GM21717 (cell line): ENCODE results near the gene MAPKAP1.

Source experiments
- ATAC-seq: cut with Tn5 transposase; IDR thresholded peaks from one replicate; pipeline ENCODE4 v1.9.1; 2021; ENCODE audit warnings: mild to moderate bottlenecking, moderate library complexity; ENCODE audit not compliant: unreplicated experiment

MAPKAP1 gene

DNA sequence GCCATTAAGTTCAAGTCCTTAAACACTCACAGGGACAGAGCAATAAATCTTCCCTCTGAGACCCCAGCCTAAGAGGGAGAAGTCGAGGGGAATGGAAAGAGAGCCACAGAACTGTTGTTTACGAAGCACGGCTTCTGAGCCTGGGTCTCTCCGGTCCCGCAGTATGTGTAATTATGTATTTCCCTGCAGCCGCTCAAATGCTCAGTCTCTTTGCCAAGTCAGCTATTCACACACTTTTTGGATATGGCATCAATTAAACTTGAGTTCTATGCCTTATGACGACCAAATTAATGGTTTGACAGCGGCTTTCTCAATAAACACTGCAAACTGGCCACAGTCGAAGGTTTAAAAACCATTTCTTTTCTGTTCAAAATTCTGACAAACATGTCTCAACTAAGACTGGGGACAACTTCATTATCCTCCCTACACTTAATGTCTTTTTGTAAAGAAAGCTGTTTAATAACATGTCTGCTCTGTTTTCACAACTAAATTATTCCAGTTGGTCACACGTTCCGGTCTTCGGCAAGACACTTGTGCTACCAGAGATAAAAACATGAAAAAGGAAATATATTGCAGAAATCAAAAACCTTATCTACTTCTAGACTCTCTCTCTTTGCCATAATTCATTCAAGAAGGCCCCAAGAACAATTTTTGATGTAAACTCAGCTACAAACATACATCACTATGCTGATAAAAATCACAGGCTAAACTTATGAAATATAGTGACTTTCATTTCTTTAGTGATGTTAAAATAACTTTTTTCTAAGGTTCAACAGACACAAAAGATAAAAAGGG lies 242.2 kb downstream of the MAPKAP1 start:
- no peak for ATAC-seq

DNA sequence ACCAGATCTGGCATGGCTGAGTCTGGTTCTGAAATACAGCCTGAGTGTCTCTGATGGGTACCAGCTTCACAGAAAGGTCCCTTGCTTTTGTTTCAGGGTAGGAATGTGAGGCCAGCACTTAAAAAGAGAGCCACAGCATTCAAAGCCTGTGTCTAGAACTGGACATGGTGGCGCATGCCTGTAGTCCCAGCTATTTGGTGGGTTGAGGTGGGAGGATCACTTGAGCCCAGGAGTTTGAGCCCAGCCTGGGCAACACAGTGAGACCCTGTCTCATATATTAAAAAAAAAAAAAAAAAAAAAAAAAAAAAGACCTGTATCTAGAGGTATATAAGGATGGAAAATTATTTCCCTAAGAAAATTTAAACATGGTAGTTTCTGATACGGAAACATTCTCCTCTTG lies 243.1 kb downstream of the MAPKAP1 start:
- ATAC-seq: no peak

DNA sequence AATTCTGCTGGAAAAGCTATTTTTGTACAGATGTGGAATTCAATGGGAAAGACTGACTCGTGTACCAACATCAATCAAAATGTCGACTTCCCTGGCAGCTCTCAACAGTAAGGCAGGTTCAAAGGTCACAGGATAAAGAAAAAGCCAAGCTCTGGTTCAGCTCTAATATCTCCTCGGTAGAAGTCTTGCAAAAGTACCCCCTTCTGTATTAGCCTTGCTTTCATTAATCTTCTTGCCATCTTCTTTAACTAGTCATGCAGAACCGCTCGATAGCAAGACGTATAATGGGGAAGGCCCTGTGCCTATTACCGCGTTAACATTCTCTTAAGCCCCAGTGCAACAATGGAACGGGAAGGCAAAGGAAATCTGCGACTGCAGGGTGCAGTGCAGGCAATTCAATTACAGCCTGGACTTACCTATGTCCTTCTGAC lies 244.1 kb downstream of the MAPKAP1 start:
- ATAC-seq: no peak

DNA sequence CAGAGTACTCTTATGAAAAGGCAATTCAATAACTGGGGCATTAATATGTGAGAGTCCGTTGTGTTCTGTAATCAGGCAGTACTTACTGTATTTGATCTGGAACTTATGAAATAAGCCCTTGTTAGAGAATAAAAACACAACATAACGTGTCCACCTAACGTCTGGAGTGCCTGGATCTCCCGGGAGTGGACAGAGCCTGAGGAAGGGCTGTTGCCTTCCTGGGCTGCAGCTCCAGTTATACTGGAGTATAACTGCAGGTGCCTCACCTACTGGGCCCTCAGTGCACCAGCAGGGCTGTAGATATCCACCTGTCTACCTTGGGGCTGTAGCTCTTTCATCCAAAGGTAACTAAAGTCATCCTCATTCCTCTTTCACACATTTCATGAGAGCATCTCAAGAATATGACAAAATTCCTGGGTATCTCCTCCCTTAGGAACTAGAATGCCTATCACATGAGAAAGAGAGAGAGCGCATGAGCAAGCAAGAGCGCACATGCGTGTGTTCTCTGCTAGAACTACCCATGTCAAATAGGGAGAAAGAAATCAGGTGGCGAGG lies 245.3 kb downstream of the MAPKAP1 start:
- ATAC-seq: no peak

DNA sequence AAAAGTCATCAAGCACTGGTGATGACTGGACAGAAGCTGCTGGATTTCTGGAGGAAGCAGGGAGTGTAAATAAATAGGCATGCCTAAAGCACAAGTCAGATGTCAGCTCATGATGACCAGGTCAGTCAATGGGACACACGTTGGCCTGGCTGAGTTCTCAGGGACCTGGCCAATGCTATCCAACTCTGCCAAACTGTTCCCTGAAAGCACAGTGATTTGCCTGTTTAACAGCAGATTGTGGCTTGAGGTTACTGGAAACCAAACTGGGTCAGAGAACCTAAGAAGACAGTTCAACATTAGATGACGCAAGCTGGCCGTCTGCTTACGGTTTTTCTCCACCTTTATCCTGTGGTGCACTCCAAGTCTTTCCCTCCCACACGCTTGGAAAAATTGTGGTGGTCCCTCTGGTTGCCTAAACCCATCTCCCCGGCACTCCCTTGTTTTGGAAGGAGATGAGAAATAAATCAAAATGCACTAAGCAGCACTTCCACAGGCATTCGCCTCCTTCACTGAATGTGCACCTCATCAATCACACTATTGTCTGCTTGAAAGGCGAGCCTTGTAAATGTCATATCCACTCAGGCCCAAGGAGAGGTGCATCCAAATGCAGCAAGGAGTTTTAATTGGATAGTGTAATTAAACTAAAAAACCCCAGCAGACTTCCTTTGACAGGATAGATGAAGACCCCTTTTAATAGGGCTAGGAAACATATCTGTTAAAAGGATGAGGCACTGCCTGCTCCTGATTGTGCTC lies 245.9 kb downstream of the MAPKAP1 start:
- ATAC-seq: no peak

DNA sequence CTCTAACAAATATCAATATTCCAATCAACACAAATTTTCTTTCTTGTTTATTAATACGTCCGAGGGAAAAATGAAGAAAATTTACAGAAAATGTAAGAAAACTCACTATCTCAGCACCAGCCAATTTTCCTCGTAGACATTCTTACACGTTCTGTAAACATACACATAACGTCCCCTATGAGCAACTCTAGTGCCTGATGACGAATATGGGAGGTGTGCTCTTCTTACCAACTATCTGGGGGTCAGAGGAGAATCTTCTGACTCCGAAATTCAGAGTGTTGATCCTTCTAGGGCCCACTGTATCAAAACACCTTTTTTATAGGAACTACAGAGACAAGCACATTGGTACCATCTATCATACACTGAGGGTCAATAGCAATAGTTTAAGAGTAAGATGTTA lies 246.7 kb downstream of the MAPKAP1 start:
- ATAC-seq: no peak

DNA sequence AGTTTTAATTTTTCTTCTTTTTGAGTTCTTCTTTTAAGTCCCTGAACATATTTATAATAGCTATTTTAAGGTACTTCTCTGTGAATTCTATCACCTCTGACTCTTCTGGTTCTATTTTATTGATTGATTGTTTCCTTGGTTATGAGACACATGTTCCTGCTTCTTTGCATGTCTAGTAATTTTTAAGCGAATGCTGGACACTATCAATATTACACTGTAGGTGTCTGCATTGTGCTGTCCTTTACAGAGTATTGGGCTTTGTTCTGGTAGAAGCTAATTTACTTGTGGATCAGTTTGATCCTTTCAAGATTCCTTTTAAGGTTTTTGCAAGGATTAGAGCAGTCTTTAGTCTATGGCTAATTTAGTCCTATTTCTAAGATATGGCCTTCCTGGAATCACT lies 249.7 kb downstream of the MAPKAP1 start:
- ATAC-seq: no peak

DNA sequence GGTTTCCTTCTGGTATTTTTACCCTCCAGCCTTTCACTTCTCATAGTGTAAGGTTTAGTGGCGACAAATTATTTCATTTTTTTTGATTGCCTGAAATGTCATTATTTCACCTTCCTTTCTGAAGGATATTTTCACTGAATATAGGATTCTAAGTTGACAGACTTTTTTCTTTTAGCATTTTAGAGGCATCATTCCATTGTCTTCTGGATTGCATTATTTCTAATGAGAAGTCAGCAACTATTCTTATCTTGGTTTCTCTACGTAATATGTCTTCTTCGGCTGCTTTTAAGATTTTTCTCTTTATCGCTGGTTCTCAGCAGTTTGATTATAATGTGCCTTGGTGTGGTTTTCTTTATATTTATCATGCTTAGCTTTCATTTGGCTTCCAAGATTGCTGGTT lies 251.1 kb downstream of the MAPKAP1 start:
- no peak for ATAC-seq

DNA sequence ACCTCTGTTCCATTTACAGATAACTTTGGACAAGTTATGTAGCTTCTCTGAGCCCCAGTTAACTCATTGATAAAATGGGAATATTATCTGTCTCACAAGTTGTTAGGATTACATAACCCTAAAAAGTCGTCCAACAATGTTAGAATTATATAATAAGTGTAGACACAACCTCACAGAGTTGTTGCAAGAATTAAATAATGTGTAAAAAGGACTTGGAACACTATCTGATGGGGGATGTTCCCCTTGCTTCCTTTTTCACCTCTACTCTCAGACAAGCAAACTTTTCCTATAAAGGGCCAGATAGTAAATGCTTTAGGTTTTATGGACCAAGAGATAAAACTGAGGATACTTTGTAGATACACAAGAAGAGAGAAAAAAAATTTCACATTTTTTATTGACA lies 251.9 kb downstream of the MAPKAP1 start:
- no peak for ATAC-seq

DNA sequence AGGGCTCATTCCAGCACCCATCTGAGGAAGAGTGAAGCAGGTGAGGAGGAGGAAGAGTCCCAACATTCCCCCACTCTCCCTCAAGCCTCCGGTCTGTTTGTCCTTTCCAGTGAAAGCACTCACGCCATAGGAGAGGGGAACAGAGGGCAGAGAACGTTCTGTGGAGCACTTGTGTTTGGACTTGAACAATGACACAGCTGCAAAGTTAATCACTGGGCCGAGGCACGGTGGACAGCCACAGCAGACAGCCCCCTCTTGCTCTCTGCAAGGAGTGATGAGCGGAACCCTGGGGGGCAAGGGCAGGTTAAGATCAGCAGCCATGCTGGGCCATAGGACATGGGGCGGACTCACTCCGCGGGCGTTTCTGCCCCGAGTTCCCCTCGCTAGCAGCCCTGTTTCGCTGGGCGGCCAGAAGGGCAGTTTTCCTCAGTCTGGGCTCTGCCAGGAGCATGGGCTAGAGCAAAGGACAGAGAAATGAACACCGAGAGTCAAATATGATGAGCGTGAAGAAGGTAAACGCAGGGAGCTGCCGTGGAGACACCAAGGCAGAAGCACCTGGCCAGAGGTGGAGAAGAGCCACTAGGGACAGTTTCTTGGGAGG lies 259.7 kb downstream of the MAPKAP1 start:
- ATAC-seq: no peak

DNA sequence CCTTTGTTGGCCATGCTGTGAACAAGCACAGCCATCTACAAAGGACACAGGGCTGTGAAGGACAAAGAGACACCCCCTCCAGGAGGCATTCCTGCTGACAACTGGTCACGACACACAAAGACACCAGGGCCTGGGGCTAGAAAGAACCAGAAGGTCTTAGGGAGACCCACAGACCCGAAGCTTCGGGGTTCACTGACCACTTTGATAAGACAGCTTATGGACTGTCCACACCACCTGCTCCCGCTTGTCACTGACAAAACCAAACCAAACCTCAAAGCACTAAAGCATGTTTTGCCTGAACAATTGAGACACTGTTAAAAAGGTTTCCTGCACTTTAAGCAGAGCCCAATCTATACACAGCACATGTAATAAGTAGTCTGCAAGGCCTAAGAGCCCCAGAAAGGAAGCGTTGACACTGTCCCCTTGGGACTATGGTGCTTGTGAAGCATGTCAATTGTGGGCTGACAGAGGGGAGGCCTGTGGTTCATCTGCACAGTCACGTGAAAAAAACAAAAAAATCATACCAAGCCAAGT lies 260.4 kb downstream of the MAPKAP1 start:
- ATAC-seq: peak; percentile 66

DNA sequence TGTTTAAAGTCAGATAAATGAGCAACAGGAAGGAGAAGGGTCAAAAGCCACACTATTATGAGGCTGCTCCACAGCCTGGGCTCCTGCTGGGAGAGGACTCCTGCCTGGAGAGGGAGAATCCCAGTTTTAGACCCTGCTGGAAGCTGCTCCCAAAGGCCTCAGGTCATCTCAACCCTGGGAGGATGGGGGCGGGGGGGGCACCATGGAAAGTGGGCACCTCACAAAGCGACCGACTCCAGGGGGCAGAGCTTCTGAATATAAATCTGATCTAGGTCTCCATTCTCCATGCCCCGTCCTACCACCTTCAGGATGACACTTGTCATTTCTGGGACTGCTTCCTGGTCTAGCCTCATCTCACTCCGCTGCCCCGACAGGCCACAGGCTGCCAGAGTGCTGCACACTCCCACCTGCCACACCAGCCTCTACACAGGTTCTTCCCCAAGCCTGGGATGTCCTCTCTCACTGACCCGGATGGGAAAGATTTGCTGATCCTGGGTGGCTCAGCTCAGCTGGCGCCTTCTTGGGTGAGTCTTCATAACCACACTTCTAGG lies 262.0 kb downstream of the MAPKAP1 start:
- ATAC-seq: no peak

DNA sequence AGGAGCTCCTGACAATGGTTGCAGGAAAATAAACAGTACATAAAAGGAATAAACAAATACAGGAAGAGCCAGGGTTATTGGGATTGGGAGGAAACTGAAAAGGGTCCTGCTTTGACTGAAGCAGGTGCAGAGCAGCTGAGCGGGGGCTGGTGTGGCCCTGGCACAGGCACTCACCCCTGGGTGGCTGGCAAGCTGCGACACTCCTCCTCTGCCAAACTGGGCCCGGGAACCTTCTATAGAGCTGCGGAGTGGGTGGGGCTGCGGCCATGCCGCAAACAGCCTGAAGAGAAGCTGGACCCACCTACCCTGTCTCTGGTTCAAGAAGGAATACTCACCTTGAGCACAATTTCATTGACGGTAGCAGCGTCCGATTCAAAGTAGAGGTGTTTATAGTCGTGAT lies 262.8 kb downstream of the MAPKAP1 start:
- ATAC-seq: no peak

DNA sequence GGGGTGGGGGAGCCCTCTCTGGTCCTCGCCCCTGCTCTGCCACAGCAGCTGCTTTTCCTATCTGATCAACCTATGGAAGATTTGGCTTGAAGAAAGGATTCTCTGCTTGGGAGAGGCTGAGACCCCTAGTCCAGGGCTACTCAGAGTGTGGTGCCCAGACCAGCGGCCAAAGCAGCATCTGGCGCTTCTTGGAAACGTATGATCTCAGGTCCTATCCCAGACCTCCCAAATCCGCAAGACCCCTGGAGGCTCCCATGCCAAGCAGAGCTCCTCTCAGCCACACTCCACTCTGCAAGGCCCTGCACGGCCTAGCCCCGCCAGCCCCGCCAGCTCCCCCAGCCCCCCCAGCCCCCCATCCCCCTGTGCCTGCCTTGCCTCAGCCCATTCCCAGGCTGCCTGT lies 263.6 kb downstream of the MAPKAP1 start:
- ATAC-seq: no peak

DNA sequence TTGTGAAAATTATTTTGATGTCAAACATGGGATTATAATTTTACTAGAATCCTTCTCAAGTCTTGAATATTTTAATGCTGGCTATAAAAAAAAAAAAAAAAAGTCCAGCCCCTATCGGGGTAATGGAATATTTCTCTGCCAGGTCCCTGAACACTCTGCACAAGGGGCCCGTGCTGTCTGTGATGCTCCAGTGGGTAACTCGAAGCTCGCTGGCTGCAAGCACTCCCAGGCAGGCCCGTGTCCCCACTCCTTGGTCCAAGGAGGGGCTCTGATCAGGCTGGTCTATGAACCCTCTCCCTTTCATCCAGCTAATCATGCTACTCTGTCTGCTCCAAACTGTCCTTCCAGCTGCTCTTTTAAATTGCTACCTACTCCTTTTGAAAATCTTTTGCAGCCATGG lies 264.6 kb downstream of the MAPKAP1 start:
- no peak for ATAC-seq

DNA sequence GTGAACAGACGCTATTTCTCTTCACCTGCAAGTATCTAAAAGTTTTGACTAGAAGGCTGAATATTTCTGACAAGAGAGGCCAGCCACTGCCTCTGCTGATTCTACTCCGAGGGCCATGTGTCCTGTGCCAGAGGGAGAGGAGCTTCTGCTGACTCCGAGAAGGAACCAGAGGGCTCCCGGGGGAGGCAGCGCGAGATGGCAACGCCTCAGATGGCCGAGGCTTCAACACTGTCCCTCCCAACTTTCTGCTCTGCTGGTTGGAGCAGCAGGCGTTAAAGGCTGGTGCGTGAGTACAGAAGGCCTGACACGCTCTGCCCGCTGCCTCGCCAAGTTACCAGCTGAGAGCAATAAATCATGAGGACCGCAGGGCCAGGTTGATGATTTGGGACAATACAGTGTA lies 266.6 kb downstream of the MAPKAP1 start:
- no peak for ATAC-seq

DNA sequence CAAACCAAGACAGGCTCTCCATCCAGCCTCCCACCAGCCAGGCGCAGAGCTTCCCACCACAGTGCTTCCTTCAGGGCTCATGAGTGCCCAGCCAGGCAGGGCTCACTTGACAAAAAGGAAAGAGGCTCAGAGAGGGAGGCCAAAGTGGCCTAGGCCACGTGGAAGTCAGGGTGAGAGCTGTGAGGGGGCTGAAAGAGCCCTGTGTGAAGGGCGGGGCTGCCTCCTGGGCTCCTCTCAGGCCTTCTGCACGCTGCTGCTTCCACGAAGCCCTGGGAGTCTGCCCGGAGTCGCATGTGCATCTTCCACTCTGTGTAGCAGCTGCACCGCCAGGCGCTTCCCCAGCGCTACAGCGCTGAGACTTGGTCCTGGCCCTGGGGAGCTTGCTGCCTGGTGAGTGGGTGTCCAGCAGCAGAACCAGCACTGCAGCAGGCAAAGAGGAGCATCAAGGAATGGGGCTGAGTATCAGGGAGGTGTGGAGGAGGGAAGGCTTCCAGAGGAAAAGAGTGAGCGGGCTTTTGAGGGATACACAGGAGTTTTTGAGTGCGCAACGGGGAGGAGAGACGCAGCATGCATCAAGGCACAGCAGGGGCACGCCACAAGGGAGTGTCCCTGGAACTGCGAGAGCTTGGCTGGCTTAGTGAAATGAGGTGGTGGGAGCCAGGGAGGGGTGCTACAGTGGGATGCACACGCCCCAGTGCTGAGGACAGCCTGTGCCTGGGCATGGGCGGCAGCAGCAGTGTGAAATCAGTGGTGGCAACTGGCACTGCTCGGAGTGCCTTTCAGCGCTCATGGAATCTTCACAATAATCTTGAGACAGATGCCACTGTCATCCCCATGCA lies 267.4 kb downstream of the MAPKAP1 start:
- ATAC-seq: no peak

DNA sequence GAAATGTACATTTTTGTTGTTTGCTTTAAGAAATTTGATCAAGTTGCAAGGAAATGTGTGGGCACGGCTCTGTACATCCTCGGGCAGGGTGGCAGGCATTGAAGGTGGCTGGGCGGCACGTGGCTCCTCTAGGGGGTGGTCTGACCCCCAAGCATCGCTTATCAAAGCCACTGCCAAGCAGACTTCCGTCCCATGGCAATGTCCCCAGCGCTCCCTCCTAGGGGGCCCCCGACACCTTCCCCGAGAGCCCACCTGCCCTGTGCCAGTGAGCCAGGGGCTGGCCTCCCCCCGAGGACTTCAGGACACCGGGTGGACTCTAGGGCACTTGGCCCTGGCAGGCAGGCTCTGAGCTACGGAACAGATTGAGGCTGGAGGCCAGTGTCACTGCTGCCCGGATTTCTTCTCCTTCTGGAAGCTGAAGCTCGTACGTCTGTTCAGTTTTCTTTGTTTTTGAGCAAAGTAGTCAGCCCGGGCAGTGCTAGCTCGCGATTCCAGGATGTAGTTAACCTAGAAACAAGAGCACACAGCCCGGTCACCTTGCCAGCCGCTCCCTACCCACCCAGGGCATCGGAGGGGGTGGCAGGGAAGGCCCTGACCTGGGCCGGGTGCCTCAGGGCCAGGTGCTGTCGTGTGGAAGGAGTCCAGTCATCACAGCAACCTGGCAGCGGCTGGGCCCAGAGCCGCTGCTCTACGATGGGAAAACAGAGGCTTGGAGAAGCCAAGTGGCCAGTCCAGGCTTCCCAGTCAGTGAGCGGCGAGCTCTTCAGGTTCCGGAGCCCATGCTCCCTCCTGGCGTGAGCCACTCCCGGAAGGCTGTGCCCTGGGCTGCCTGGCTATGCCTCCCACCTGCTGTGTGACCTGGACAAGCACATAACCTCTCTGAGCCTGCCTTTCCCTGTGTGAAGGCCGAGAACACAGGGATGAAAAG lies 268.2 kb downstream of the MAPKAP1 start:
- no peak for ATAC-seq

DNA sequence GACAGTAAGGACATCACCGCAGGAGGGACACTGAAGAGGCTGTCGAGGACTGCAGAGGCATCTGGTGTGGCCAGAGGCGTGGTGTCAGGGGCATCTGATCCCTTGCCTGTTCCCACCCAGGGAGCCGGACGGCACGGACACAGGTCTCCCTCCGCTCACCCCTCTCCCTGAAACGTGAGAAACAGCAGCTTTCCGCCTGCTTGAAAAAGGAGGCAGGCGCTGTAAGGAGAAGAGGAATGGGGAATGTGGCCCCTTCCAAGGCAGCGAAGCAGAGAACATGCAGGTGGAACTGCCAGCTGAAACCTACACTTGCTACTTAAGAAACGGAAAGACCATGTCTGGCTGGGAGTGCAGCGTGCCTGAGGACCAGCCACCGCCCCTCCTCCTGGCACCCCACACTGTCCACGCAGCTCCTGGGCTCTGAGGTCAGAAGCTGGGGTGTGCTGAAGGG lies 269.2 kb downstream of the MAPKAP1 start:
- ATAC-seq: no peak
